PC-9 (cell line): ENCODE measurements around the gene ACSL4.

Experiments
- EZH2 ChIP-seq: fragments of 200-600 bp; sonication (generic); IDR thresholded peaks from 2 replicates; pipeline ENCODE4 v1.8.0; 2017; ENCODE audit warnings: antibody characterized with exemption, low read depth
- TF ChIP-seq, protein P1 (sequence below): fragments of 200-600 bp; sonication (generic); conservative IDR thresholded peaks from 2 replicates; pipeline ENCODE4 v1.6.1; 2017; ENCODE audit warnings: mixed run types, antibody characterized with exemption, mild to moderate bottlenecking, moderate library complexity

DNA sequence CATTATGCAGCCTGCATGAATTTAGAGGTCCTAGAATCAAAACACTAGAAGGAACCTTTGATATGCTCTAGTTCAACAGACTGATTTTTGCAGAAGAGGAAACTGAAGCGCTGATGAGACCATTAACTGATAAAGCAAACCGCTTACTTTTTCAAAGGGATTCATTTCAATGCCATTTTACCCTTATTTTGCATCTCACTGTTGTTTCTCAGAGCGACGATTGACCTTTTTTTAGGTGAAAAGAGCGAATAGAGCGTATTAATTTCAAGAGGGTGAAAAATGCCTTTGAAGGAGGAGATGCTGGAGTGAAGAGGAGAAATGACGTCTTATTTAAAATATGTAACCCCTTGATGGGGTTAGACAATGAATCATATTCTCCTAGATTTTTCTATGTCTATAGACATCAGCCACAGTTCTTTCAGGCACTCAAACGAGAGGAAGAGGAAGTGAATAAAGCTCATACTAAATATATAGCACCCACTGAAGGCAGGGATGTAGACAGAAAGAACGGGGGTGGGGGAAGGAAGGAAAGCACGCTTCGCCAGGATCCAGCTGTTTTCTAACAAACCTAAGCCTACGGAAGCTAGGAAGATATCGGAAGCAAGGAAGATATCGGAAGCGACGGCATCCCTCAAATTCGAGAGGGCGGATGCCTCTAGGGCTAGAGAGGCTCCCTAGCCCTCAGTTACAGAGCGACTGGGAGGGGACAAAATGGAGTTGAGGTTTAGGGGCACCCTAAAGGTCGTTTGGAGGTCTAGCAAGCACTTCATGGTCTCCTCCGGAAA is 848 bp downstream of the ACSL4 start:
- TF ChIP-seq, protein P1, sequence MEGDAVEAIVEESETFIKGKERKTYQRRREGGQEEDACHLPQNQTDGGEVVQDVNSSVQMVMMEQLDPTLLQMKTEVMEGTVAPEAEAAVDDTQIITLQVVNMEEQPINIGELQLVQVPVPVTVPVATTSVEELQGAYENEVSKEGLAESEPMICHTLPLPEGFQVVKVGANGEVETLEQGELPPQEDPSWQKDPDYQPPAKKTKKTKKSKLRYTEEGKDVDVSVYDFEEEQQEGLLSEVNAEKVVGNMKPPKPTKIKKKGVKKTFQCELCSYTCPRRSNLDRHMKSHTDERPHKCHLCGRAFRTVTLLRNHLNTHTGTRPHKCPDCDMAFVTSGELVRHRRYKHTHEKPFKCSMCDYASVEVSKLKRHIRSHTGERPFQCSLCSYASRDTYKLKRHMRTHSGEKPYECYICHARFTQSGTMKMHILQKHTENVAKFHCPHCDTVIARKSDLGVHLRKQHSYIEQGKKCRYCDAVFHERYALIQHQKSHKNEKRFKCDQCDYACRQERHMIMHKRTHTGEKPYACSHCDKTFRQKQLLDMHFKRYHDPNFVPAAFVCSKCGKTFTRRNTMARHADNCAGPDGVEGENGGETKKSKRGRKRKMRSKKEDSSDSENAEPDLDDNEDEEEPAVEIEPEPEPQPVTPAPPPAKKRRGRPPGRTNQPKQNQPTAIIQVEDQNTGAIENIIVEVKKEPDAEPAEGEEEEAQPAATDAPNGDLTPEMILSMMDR, result no peak
- TF ChIP-seq EZH2, result no peak
